Stimulated activated CD4-positive, alpha-beta T cell treated with anti-CD3 and anti-CD28 coated beads, Interleukin-1b, Interleukin-23, amount 100 ng/mL, for 4 hours (primary cell): Measurements from ENCODE around the gene MLLT3.

ENCODE experiments used
- DNase-seq, 2 donors: peaks; one replicate each; pipeline ENCODE4 v3.0.0-alpha.2; 2020; ENCODE audit warnings: low read depth in 2 of 2

MLLT3 gene

GRCh38 chr9:20557890-20558565, 64.3 kb downstream of the MLLT3 start:
- DNase-seq, result no peak

GRCh38 chr9:20557285-20557684, 65.0 kb downstream of the MLLT3 start:
- no peak for DNase-seq

- no peak for DNase-seq
These were observed 68.6 kb downstream of the MLLT3 start for GRCh38 chr9:20553558-20554149.

GRCh38 chr9:20552874-20553557, 69.3 kb downstream of the MLLT3 start:
- DNase-seq, result no peak

GRCh38 chr9:20551835-20552234, 70.5 kb downstream of the MLLT3 start:
- DNase-seq, result no peak

- no peak for DNase-seq
These were observed 71.1 kb downstream of the MLLT3 start for GRCh38 chr9:20551236-20551635.

- DNase-seq, result no peak
These were observed 72.0 kb downstream of the MLLT3 start for GRCh38 chr9:20550326-20550725.

GRCh38 chr9:20549053-20549452, 73.2 kb downstream of the MLLT3 start:
- DNase-seq, result no peak

GRCh38 chr9:20545023-20545622, 77.2 kb downstream of the MLLT3 start:
- DNase-seq, result no peak

- DNase-seq, result no peak
These were observed 82.0 kb downstream of the MLLT3 start for GRCh38 chr9:20540169-20540863.

- no peak for DNase-seq
These were observed 83.3 kb downstream of the MLLT3 start for GRCh38 chr9:20538956-20539355.

- no peak for DNase-seq
These were observed 84.2 kb downstream of the MLLT3 start for GRCh38 chr9:20538092-20538491.

- no peak for DNase-seq
These were observed 85.0 kb downstream of the MLLT3 start for GRCh38 chr9:20537294-20537693.

- DNase-seq, result no peak
These were observed 89.7 kb downstream of the MLLT3 start for GRCh38 chr9:20532584-20532983.

GRCh38 chr9:20529837-20530236, 92.5 kb downstream of the MLLT3 start:
- no peak for DNase-seq

GRCh38 chr9:20528253-20528652, 94.0 kb downstream of the MLLT3 start:
- DNase-seq, result no peak

GRCh38 chr9:20526500-20527319, 95.6 kb downstream of the MLLT3 start:
- DNase-seq, result no peak

- DNase-seq, result no peak
These were observed 97.5 kb downstream of the MLLT3 start for GRCh38 chr9:20524776-20525175.

- DNase-seq, result no peak
These were observed 103.6 kb downstream of the MLLT3 start for GRCh38 chr9:20518737-20519136.

- DNase-seq, result no peak
These were observed 109.0 kb downstream of the MLLT3 start for GRCh38 chr9:20513126-20513913.
